Stimulated activated CD8-positive, alpha-beta memory T cell treated with anti-CD3 and anti-CD28 coated beads, Interleukin-4, amount 100 ng/mL, for 1 hour (primary cell): ENCODE data around the gene GPS1.
"Not testable (repeated sequence)": the region's sequence is repeated elsewhere in the genome, so short reads cannot be mapped to it uniquely, and the experiment has no call there.

Experiments used
- DNase-seq, 2 donors: peaks; one replicate each; pipeline ENCODE4 v3.0.0-alpha.2; 2020; ENCODE audit warnings: low read depth in 2 of 2, low spot score in 1 of 2

Gene GPS1

DNA sequence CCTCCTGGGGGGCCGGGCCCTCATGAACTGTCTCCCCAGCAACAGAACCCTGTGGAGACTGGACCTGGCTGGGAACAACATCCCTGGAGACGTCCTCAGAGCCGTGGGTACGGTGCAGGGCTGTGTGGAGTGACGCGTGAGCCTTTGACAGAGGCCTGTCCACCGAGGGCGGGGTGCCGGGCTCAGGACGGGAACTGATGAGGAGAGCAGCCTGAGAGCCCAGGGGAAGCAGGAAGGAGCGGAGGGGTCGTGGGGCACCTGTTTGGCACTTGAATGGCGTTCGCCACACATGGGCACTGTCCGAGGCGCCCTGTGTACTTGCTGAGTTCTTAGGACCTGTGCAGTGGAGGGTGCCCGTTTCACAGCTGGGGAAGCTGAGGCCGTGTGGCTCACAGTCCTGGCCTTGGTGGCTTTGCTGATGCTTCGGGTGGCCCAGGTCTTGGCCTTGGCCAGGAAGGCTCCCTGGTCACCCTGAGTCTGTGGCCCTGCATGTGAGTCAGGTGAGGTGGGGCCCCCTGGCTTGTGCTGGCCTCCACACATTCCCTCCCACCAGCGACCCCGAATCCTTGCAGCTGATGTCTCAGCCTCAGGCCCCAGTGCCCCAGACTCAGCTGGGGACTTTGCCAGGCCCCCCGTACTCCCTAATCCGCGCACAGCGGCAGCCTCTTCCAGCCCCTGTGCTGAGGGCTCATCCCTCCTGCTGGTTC is 26.1 kb upstream of the GPS1 start:
- no peak for DNase-seq

DNA sequence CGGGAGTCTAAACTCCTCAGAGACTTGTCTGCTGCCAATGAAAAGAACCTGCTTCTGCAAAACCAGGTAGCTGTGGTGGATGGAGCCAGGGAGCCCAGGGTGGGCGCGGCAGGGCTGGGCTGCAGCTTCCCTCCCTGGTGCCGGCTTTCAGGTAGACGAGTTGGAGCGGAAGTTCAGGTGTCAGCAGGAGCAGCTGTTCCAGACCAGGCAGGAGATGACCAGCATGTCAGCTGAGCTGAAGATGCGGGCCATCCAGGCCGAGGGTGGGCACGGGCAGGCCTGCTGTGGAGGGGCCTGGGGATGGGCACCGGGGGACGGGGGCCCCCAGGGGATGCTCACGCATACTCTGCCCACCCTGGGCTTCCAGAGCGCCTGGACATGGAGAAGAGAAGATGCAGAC is 23.5 kb upstream of the GPS1 start:
- DNase-seq: no peak

DNA sequence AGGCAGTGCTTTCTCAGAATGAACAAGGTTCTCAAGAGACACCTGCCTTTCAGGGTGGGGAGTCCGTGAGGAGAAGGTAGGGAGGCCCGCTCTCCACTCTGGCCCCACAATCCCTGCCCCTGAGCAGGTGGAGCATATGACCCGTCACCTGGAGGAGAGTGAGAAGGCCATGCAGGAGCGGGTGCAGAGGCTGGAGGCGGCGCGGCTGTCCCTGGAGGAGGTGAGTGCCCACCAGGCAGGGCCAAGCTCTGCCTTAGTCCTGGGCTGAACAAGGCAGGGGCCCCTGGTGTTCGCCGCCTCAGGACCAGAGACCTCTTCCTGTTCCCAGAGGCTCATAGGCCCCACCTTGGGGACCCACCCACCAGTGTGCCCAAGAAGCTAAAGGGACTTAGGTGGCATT is 22.7 kb upstream of the GPS1 start:
- DNase-seq: no peak

DNA sequence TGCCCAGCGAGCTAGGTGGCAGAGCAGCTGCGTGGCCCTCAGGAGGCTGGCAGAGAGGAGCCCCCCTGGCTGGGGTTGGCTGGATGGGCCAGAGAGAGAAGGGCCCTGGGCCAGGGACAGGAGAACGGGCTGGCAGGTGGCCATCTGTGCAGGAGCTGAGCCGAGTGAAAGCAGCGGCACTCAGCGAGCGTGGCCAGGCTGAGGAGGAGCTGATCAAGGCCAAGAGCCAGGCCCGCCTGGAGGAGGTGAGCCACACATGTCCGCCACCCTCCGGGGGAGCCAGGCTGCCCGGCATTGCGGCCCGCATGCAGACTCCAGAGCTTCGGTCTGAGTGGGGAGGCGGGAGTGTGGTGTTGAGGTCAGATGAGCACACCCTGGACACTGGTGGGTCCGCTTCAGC is 22.3 kb upstream of the GPS1 start:
- DNase-seq: no peak

DNA sequence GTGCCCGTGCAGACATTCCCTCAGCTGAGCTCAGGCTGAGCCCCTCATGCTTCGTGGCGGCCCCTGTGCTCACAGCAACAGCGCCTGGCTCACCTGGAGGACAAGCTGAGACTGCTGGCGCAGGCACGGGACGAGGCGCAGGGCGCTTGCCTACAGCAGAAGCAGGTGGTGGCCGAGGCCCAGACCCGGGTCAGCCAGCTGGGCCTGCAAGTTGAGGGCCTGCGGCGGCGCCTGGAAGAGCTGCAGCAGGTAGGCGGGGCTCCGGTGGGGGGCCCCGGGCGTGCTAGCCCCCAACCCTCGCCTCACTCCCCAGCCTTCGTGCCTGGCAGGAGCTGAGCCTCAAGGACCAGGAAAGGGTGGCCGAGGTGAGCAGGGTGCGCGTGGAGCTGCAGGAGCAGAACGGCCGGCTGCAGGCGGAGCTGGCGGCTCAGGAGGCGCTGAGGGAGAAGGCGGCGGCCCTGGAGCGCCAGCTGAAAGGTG is 21.7 kb upstream of the GPS1 start:
- DNase-seq: no peak

DNA sequence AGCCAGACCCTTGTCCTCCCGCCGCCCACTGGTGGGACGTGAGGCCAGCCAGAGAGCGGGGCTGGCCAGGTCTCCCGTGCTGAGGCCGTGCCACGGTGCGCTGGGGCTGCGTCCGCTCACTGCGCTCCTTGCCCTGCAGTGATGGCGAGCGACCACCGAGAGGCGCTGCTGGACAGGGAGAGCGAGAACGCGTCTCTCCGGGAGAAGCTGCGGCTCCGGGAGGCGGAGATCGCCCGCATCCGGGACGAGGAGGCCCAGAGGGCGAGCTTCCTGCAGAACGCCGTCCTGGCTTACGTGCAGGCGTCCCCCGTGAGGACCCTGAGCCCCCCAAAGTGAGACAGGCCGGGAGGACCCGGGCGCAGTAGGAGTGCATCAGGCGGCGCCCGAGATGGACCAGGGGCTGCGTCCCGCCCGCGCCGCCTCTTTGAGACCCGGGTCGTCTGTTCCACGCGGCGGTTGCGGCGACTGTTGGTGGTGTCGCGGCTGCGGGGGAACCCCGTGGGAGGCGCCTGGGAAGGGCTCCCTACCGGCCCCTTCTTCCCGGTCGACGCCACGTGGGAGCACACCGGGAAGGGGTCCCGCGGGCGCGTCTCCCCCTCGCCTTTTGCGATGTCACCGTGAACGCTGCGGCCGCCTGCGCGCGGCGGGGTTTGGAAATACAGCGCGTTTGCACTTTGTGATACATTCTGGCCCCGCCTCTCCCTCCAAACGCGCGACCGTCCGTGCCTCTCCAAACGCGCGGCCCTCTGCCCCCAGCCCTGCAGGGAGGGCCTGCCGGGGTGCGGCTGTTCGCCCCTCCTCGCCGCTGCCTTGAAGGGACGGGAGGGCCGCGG is 21.0 kb upstream of the GPS1 start:
- peak; percentile 53 to 66 for DNase-seq

DNA sequence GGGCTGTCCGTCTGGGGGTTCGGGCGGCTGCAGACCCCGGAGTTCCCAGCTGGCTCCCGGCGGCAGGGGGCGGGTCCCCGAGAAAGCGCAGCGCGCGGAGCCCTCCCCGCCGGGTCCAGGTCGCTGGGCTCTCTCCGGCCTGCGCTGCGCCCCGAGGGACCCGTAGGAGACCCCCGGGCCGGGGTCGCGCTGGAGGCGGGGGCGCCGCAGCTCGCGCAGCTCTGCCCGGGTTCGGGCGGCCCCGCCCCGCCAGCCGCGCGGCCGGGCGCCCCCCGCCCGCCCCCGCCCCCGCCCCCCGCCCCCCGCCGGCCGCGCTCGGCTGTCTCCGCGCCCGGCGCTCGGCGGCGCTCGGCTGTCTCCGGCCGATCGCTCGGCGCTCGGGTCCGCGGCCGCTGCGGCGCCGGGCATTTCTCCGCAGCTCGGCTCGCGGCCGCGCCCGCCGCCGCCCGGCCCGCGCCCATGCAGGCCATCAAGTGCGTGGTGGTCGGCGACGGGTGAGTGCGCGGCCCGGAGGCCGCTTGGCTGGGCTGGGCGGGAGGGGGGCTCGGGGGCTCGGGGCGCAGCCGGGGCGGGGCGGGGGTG is 20.3 kb upstream of the GPS1 start, which contains the start of gene RAC3:
TSS of gene RAC3 (plus strand) at position 376 of the 582 bp plus-strand sequence. CDS start at position 460, 84 bp downstream.
- no peak for DNase-seq

DNA sequence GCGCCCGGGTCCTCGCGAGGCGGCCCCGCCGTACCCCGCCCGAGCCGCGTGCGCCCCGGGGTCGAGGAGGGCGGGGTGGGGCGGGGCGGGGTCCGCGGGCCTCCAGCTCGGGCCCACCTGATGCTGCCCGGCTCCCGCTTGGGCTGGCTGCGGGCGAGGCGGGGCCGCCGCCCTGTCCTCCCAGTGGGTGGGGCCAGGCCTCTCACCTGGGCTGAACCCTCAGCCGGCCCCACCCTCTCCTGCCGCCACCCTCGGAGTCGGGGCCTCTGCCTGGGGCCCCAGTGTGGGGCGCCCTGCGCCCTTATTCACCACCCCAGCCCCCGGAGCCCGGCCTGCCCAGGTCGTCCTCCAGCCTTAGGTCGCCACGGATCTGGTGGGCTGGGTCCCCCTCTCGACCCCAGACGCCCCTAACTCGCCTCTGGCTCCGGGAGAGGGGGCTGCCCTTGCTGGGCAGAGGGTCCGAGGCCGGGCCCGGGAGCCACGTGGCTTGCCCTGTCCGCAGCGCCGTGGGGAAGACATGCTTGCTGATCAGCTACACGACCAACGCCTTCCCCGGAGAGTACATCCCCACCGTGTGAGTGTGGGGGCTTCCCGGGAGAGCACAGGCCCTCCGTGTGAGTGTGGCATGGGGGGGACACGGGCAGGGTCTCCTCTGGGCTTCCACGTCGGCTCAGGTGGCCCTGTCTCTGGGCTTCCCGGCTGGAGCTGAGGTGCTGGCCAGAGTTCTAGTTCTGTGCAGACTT is 19.6 kb upstream of the GPS1 start:
- DNase-seq: no peak

DNA sequence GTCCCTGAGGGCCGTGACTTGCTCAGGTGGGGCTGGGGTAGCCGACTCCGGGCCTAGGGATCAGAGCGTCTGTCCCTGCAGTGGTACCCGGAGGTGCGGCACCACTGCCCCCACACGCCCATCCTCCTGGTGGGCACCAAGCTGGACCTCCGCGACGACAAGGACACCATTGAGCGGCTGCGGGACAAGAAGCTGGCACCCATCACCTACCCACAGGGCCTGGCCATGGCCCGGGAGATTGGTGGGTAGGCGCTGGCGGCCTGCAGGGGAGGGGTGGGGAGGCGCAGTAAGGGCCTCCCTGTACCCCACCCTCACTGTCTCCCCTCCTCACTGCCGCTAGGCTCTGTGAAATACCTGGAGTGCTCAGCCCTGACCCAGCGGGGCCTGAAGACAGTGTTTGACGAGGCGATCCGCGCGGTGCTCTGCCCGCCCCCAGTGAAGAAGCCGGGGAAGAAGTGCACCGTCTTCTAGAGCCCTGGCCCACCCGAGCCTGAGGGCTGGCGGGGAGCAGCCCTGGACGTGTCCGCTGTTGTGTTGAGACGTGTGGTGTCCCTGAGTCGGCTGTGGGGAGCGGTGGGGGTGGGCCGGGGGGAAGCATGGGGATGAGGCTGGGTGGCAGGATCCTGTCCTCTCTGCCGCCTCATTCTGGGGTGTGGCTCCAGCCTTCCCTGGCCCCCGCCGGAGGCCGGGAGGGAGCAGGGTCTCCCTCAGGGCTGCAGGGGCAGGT is 18.2 kb upstream of the GPS1 start:
- DNase-seq: no peak

DNA sequence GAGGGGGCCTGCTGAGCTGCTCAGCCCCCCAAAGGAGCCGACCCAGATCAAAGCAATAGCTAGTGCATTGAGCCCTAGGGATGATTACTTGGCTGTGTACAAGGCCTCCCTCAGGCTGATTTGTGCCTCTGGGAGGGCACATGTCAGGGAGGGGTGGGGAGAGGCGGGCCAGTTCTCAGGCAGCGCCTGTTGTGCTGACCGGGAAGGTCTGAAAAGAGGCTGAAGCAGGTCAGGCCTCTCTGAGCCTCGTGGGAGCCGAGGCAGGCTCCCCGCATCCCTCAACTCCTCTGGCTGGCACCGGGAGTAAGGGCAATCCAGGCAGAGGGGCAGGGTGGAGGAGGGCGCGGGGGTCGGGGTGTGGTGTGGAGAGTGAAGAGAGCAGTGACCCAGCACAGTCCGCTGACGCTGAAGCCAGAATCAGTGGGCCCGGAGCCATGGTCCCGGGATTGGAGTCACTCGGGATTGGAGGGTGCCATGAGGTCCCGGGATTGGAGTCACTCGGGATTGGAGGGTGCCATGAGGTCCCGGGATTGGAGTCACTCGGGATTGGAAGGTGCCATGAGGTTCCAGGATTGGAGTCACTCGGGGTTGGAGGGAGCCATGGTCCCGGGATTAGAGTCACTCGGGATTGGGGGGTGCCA is 17.2 kb upstream of the GPS1 start:
- no peak for DNase-seq

DNA sequence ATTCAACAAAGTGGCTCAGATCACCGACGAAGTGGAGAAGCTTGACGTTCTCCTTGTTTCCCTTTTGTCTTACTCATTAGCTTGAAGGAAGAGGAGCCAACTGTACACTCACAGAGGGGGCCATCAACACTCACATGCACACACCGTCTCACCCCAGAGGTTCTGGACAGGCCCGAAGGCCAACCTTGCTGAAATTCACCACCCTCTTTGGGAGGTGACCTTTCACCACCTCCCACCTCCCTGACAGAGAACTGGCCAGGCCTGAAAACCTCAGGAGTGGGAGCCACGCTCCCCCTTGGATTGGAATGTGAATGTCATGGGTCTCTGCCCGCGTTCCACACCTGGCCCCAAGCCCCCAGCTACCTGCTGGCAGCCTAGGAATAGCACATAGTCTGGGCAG is 16.2 kb upstream of the GPS1 start:
- no peak for DNase-seq

DNA sequence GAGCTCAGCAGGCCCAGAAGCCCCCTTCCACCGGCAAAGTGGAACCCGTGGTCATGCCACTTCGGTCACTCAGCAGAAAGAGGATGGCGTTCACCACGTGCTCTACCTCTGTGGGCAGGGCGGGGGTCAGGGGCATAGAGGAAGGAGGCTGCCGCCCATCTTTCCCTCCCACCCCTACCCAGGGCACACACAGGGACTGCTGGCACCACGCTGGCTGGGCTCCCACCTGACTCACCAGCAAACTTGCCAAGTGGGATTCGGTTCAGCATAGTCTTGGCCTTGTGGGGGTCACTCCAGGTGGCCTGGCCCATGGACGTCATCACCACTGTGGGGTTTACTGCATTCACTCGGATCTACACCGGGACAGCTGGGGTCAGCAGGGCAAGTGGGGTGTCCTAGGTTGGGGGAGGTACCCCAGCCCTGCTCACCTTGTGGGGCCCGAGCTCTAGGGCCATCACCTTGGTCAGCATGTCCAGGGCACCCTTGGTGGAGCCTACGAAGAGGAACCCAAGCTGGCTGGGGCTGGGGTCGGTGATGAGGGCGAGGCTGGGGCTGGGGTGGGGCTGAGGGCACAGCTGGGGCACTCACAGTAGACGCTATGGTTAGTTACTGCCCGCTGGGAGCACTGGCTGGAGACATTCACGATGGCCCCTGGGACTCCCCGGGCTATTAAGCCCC is 15.6 kb upstream of the GPS1 start:
- no peak for DNase-seq

DNA sequence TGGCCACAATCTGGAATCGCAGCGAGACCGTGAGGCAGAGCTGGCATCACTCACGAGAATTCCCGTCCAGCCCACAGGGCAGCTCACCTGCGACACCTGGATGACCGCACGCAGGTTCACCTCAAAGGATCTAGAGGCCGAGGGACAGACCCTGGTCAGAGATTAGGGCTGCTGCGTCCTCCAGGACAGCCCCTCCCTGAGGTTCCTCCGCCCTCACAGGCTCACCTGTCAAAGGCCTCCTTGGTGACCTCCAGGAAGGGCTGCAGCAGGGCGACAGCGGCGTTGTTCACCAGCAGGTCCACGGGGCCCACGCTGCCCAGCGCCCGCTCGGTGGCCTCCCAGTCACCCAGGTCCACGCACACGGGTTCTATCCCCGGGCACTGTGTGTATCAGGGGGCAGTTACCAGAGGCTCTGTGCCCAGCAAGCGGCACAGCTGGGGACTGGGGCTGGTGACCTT is 15.0 kb upstream of the GPS1 start:
- DNase-seq: no peak

DNA sequence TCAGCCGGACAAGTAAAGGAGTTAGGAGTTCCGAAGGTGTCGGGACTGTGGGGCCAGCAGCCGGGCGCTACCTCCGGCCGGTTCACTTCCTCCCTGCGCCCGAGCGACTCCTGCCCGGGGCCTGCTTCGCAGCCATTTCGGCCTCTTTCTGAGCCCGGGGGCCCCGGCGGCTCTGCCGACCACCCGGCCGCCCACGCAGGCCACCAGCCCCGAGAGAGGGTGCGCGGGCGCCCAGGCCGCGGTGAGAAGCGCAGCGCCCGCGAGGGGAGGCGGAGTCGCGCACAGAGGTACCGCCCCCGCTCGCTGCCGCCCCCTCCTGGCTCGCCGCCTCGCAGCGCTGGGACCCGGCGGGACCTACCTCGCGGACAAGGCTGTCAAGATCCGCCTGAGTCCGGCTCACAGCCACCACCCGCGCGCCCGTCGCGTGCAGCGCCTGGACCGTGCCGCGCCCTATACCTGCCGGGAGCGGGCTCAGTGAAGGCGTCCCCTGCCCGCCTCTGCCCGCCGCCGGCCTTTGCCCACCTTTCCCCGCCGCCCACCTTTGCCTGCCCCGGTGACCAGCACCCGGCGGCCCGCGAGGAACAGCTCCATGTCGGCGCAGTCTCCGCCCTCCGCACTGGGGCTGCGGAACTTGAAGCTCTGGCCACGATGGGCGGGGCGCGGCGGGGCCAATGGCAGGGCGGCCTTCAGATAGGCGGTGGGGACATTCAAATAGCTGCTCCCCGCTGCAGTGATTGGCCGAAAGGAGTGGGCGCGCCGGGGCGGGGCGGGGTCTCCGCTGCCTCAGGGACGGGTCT is 14.4 kb upstream of the GPS1 start, which contains the start of gene DCXR:
TSS of gene DCXR (minus strand) at position 606 of the 797 bp plus-strand sequence. CDS start at position 591, 15 bp downstream.
- peak; percentile 82 to 90 for DNase-seq

DNA sequence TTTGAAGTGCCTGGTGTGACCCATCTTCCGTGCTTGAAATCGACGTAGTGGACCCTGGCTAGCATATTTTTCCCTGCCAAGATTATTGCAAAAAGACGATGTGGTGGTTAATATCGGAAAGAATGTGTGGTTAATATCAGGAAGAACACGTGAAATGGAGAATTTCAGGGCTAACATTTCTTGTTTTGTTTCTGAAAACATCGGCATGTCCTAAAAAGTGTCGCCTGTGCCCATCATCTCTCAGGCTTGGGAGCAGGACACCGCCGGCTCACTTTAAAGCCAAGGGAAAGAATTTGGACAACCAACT is 13.9 kb upstream of the GPS1 start:
- no peak for DNase-seq

DNA sequence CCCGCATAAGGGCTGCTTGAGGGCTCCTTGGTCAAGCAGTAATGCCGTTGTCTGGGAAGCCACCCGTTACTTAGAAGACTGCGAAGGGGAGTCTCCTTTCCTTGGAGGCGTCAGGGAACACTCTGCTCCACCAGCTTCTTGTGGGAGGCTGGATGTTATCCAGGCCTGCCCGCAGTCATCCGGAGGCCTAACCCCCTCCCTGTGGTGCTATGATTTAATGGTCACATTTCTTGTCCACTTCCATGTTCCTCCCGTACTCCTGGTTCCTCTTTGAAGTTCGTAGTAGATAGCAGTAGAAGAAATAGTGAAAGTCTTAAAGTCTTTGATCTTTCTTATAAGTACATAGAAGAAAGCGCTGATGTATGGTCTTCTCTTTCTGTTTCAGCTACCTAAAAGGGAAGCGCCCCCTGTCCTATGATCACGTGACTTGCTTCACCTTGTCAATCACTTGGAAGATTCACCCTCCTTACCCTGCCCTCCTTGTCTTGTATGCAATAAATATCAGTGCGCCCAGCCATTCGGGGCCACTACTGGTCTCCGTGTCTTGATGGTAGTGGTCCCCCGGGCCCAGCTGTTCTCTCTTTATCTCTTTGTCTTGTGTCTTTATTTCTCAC is 12.8 kb upstream of the GPS1 start:
- DNase-seq: not testable (repeated sequence)

DNA sequence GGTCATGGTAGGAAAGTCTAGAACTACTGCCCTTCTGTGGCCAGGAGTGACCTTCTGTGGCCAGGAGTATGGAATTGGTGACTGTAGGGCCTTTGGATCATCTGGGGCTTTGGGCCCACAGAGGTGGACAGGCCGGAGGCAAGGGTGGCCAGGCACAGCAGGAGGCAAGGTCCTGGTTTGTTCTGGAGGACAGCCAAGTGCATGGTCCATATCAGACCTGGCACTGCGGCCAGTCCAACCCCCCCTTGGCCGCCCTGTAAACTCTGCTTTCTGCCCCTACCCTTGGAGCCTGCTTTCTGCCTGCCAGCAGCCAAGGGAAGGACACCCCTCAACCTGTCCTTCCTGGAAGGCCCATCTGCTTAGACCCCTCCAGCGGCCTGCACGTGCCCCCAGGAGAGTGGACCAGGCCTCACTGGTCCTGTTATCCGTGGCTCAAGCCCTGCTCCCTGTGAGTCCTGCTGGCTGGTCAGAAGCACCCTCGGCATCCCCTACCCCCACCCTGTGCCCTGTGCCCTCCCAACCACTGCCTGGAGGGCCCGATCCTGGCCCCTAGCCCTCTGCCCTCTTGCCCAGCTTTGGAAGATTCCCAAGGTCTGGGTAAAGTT is 11.9 kb upstream of the GPS1 start:
- no peak for DNase-seq
